ENCODE data around the gene VSX2. TPM values are rescaled to one million over a fixed set of nuclear protein-coding genes. Genes with fewer than 3 reads are reported as not detected.
A peak's percentile ranks its signal among the peaks of the same experiment; 100 is the strongest.

VSX2 gene
- total RNA-seq, 2 donors from 2014 or later: not detected

DNA sequence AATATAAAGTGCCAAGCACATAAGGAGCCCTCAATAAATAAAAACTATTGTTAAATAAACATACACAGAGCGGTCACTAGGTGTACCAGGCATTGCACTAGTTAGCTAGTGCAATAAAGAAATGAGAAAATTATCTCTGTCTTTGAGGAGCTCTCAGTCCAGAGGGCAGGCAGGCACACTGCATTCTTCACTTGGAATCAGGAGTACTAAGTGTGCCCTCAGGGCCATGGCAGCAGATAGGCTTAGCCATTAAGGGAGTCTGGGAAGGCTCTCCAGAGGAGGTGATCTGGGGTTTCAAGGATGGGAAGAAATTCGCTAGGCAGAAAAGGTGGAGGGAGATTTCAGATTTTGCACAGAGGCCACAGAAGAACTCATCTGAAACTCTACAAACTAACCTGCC, 54.4 kb downstream of the VSX2 start:
- no peak for DNase-seq (ENCODE audit: low spot score)
- Histone ChIP-seq H3K27ac (no peak overlapping the region), H3K4me1 (peaks cover 0 to 3% of the 10 kb centered on the region in 2 donors), H3K4me3 (no peak overlapping the region), H3K9me3 (no peaks in the 10 kb centered on the region), H3K27me3 (no peaks in the 10 kb centered on the region), H3K36me3 (peaks cover 77% of the 10 kb centered on the region)
- TF ChIP-seq, protein P1, sequence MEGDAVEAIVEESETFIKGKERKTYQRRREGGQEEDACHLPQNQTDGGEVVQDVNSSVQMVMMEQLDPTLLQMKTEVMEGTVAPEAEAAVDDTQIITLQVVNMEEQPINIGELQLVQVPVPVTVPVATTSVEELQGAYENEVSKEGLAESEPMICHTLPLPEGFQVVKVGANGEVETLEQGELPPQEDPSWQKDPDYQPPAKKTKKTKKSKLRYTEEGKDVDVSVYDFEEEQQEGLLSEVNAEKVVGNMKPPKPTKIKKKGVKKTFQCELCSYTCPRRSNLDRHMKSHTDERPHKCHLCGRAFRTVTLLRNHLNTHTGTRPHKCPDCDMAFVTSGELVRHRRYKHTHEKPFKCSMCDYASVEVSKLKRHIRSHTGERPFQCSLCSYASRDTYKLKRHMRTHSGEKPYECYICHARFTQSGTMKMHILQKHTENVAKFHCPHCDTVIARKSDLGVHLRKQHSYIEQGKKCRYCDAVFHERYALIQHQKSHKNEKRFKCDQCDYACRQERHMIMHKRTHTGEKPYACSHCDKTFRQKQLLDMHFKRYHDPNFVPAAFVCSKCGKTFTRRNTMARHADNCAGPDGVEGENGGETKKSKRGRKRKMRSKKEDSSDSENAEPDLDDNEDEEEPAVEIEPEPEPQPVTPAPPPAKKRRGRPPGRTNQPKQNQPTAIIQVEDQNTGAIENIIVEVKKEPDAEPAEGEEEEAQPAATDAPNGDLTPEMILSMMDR (IDR thresholded peaks at IDR 0.05): no peak

DNA sequence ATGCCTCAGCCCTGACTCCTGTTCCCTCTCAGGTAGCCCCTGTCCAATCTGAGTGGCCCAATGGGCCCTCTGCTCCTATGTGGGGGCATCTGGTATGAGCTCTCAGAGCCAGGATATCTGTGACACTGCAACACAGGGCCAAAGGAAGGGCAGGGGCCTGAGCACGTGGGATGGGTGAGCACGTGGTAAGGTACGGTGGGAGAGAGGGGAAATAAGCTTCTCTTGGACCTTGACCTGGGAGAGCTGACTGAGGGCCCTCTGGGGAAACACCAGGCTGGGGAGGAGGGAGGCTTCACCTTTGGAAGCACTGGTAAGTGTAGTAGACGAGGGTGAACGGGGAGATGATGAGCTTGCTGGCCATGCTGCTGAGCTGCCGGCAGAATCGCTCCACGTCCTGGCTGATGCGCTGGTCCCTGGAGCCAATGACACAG, 56.8 kb downstream of the VSX2 start:
- Histone ChIP-seq H3K9me3 (no peaks in the 10 kb centered on the region), H3K27me3 (no peaks in the 10 kb centered on the region), H3K4me1 (peaks cover 0 to 14% of the 10 kb centered on the region in 2 donors), H3K36me3 (peaks cover 69% of the 10 kb centered on the region), H3K27ac (no peak overlapping the region), H3K4me3 (no peak overlapping the region)
- no peak for DNase-seq (ENCODE audit: low spot score)
- TF ChIP-seq, protein P1 (IDR thresholded peaks at IDR 0.05): no peak

DNA sequence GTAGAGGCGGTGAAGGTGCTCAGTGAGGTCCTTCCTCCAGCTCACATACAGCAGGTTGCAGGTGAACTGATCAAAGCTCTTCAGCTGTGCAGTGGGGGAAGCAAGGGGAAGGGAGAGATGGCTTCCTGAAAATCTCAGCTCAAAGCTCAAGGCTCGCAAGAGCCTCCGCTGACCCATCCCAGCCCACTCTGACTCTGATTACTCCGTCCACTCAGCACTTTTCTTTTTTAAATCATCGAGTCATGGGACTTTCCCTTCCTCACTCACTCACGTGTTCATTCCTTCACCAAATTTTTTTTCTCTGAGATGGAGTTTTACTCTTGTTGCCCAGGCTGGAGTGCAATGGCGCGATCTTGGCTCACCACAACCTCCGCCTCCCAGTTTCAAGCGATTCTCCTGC, 58.7 kb downstream of the VSX2 start:
- peaks cover 51% of the 10 kb centered on the region for H3K36me3 ChIP-seq
- DNase-seq (ENCODE audit: low spot score): no peak
- no peak overlapping the region for H3K4me3 ChIP-seq
- TF ChIP-seq, protein P1 (IDR thresholded peaks at IDR 0.05): no peak
- no peaks in the 10 kb centered on the region for H3K27me3 ChIP-seq
- no peak overlapping the region for H3K27ac ChIP-seq
- H3K4me1 ChIP-seq: peaks cover 0 to 23% of the 10 kb centered on the region in 2 donors
- H3K9me3 ChIP-seq: no peaks in the 10 kb centered on the region

GRCh38 chr14:74299061-74299545, 59.9 kb downstream of the VSX2 start:
- Histone ChIP-seq H3K36me3 (peaks cover 51% of the 10 kb centered on the region), H3K9me3 (no peaks in the 10 kb centered on the region), H3K27me3 (no peaks in the 10 kb centered on the region), H3K4me3 (no peak overlapping the region), H3K27ac (peak overlapping the region; percentile 13 to 31), H3K4me1 (peaks cover 0 to 28% of the 10 kb centered on the region in 2 donors)
- TF ChIP-seq, protein P1 (IDR thresholded peaks at IDR 0.05): no peak
- no peak for DNase-seq (ENCODE audit: low spot score)

DNA sequence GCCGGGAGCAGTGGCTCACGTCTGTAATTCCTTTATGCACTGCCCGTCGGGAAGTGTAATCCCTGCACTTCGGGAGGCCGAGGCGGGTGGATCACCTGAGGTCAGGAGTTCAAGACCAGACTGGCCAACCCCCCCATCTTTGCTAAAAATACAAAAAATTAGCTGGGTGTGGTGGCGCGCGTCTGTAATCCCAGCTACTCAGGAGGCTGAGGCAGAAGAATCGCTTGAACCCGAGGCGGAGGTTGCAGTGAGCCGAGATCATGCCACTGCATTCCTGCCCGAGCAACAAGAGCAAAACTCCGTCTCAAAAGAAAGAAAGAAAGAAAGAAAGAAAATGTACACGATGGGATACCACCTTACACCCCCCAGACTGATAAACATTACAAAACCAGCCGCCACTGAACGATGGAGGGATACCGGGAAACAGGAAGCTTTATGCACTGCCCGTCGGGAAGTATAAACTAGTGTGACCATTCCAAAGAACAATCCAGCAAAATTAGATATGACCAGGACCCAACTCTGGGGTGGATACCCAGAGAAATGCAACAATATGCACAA, 62.4 kb downstream of the VSX2 start:
- DNase-seq (ENCODE audit: low spot score): no peak
- Histone ChIP-seq H3K4me3 (peak overlapping the region; percentile 86 to 90), H3K27me3 (no peaks in the 10 kb centered on the region), H3K9me3 (no peaks in the 10 kb centered on the region), H3K27ac (peak overlapping the region; percentile 84 to 91), H3K36me3 (peaks cover 27% of the 10 kb centered on the region), H3K4me1 (peaks cover 0 to 28% of the 10 kb centered on the region in 2 donors)
- TF ChIP-seq, protein P1 (IDR thresholded peaks at IDR 0.05): no peak

All from right atrium auricular region (tissue), 2 donors.